IPS-18a (cell line): ENCODE measurements around the gene CHAF1A.

Experiments used
- H3K27ac ChIP-seq: one replicate; pipeline ENCODE4 v1.5.1; 2013; ENCODE audit warnings: low read length
- H3K27me3 ChIP-seq: one replicate; pipeline ENCODE4 v1.6.1; 2013; ENCODE audit warnings: mild to moderate bottlenecking, low read length; ENCODE audit not compliant: control insufficient read depth, insufficient read depth
- H3K36me3 ChIP-seq: one replicate; pipeline ENCODE4 v1.6.1; 2013; ENCODE audit warnings: low read depth, low read length; ENCODE audit not compliant: control insufficient read depth
- H3K4me1 ChIP-seq: one replicate; pipeline ENCODE4 v1.6.1; 2013; ENCODE audit warnings: low read depth, low read length; ENCODE audit not compliant: control insufficient read depth
- H3K4me3 ChIP-seq: one replicate; pipeline ENCODE4 v1.5.1; 2013; ENCODE audit warnings: low read length
- H3K9ac ChIP-seq: one replicate; pipeline ENCODE4 v1.6.1; 2013; ENCODE audit warnings: mild to moderate bottlenecking, low read length, moderate library complexity
- H3K9me3 ChIP-seq: one replicate; pipeline ENCODE4 v1.6.1; 2013; ENCODE audit warnings: low read depth, low read length; ENCODE audit not compliant: control insufficient read depth

Gene CHAF1A

DNA sequence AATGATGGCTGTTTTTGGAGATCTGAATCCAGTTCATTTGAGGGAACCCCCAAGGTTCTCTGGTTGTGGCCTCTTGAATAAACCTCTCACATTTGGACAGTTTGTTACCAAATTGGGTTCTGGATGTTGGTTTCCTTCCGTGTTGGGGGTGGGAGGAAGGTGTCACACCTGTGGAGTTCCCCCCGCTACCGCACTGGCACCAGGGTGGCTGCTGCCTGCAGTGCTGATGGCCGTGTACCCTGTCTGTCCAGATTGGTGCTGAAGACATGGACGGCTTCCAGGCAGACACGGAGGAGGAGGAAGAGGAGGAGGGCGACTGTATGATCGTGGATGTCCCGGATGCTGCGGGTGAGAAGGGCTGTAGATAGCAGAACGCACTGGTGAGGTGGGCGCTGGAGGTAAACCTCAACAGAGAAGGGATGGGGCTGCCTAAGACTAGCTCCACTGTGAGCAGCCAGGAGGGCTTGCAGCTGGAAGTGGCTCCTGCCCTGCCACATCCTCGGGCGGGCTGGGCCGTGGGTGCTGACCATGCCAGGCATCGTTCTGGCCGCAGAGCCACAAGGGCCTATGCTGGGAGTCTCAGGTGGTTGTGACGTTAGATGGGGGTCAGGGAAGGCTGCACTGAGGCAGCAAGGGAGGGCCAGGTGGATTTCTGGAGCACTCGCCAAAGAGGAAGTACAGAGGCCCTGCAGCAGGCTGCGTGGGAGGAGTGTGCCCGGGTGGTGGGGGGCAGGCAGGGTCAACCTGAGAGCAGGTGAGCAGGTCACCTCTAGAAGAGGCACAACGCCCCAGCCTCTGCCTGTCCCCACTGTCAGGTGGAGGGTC lies 39.8 kb downstream of the CHAF1A start:
- Histone ChIP-seq H3K36me3 (peaks cover 58% of the 10 kb centered on the region), H3K9ac (no peak overlapping the region), H3K27me3 (no peaks in the 10 kb centered on the region), H3K4me3 (no peak overlapping the region), H3K27ac (no peak overlapping the region), H3K9me3 (no peaks in the 10 kb centered on the region), H3K4me1 (no peaks in the 10 kb centered on the region)

GRCh38 chr19:4442819-4443146 lies 40.3 kb downstream of the CHAF1A start:
- Histone ChIP-seq H3K27me3 (no peaks in the 10 kb centered on the region), H3K4me1 (no peaks in the 10 kb centered on the region), H3K9ac (no peak overlapping the region), H3K27ac (no peak overlapping the region), H3K9me3 (no peaks in the 10 kb centered on the region), H3K4me3 (no peak overlapping the region), H3K36me3 (peaks cover 61% of the 10 kb centered on the region)

DNA sequence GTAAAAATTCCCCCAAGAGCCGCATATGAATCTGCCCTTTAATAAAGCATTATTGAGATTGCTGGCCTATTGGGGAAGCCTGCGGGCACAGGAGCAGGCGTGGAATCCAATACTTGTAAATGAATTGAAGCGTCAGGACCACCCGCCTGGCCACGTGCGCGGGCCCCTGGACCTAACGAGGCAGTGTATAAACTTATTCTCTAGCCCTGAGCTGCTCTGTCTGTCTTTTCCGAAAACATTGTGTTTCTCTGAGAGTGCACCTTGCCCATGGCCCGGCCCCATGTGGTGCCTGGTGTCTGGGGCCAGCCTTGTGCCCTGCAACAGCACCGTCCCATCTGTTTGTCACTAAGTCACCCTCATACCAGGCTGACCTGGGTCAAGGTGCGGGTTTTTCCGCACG lies 40.7 kb downstream of the CHAF1A start:
- Histone ChIP-seq H3K36me3 (peaks cover 58% of the 10 kb centered on the region), H3K4me1 (no peaks in the 10 kb centered on the region), H3K27me3 (no peaks in the 10 kb centered on the region), H3K27ac (no peak overlapping the region), H3K9me3 (no peaks in the 10 kb centered on the region), H3K4me3 (no peak overlapping the region), H3K9ac (no peak overlapping the region)

DNA sequence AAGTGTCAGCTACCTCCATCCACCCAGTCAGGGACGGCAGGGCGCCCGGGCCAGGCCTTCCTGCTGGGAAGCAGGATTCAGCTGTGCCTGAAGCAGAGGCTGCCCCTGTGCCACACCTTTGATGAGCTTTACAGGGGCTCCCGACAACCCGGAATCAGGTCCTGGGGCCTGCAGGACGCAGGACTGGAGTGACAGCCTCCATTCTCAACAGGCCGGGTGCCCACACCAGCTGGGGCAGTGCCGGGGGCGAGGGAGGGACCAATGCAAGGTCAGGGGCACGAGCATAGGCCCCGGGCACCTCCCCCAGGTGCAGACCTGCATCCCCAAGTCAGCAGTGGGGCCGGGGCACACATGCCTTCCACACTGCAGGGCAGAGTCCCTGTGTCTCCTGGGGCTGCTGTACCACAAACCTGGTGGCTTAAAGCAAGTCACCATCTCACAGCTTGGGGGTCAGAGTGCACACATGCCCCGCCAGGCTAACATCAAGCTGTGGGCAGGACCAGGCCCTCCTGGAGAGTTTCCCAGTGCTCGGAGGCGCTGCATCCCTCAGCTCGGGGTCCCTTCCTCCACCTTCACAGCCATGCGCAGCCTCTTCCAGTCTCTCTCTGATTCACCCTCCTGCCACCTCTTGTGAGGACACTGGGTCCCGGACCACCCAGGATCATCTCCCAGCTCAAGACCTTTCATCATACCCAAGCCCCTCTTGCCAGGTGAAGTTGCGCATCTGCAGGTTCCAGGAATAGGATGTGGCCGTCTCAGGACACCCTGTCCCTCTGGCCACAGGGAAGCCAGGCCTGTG lies 41.7 kb downstream of the CHAF1A start:
- Histone ChIP-seq H3K9ac (no peak overlapping the region), H3K27me3 (no peaks in the 10 kb centered on the region), H3K9me3 (no peaks in the 10 kb centered on the region), H3K4me3 (no peak overlapping the region), H3K4me1 (no peaks in the 10 kb centered on the region), H3K36me3 (peaks cover 54% of the 10 kb centered on the region), H3K27ac (no peak overlapping the region)

- no peak overlapping the region for H3K4me3 ChIP-seq
- H3K4me1 ChIP-seq = no peaks in the 10 kb centered on the region
- H3K36me3 ChIP-seq = peaks cover 45% of the 10 kb centered on the region
- H3K27me3 ChIP-seq = no peaks in the 10 kb centered on the region
- H3K9ac ChIP-seq = no peak overlapping the region
- H3K9me3 ChIP-seq = no peaks in the 10 kb centered on the region
- H3K27ac ChIP-seq = no peak overlapping the region
Observed at GRCh38 chr19:4444765-4445741, 42.6 kb downstream of the CHAF1A start.

DNA sequence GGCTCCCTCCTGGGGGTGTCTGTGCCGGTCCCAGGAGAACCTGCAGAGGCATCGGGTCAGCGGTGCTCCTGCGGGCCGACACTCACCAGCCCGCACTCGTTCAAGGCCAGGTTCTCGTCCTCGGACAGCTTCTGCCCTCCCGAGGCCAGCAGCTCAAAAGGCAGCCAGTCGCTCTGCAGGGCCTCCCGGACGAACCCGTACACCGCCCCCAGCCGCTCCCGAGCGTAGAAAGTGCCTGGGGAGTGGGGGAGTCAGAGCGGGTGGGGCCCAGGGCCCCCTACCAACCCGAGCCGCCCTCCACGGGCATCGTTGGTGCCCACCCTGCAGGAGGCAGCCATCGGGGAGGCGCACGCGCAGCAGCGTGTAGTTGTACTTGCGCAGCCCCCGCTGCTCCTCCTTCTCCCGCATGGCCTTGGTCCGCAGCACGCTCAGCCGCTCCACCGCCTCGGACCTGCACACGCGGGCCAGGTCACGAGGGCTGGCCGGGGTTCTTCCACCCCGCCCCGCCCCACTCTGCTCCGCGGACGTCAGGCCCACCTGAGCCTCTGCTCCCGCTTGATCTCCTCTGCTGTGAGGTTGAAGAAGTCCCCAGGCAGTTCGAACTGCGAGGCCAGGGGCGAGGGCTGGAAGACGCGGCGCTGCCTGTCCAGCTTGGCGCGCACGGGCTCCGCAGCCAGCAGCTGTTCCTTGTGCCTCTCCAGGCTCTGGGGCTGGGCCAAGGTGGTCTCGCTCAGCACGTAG lies 43.7 kb downstream of the CHAF1A start:
- Histone ChIP-seq H3K4me1 (no peaks in the 10 kb centered on the region), H3K36me3 (peaks cover 37% of the 10 kb centered on the region), H3K27me3 (no peaks in the 10 kb centered on the region), H3K9me3 (no peaks in the 10 kb centered on the region), H3K4me3 (no peak overlapping the region), H3K27ac (no peak overlapping the region), H3K9ac (no peak overlapping the region)

GRCh38 chr19:4446704-4447200 lies 44.3 kb downstream of the CHAF1A start:
- no peaks in the 10 kb centered on the region for H3K27me3 ChIP-seq
- no peaks in the 10 kb centered on the region for H3K4me1 ChIP-seq
- no peak overlapping the region for H3K27ac ChIP-seq
- H3K4me3 ChIP-seq = no peak overlapping the region
- no peaks in the 10 kb centered on the region for H3K9me3 ChIP-seq
- no peak overlapping the region for H3K9ac ChIP-seq
- peaks cover 38% of the 10 kb centered on the region for H3K36me3 ChIP-seq

GRCh38 chr19:4447327-4448146 lies 45.1 kb downstream of the CHAF1A start:
- Histone ChIP-seq H3K4me1 (no peaks in the 10 kb centered on the region), H3K9ac (no peak overlapping the region), H3K27ac (no peak overlapping the region), H3K4me3 (no peak overlapping the region), H3K9me3 (no peaks in the 10 kb centered on the region), H3K36me3 (peaks cover 35% of the 10 kb centered on the region), H3K27me3 (no peaks in the 10 kb centered on the region)

DNA sequence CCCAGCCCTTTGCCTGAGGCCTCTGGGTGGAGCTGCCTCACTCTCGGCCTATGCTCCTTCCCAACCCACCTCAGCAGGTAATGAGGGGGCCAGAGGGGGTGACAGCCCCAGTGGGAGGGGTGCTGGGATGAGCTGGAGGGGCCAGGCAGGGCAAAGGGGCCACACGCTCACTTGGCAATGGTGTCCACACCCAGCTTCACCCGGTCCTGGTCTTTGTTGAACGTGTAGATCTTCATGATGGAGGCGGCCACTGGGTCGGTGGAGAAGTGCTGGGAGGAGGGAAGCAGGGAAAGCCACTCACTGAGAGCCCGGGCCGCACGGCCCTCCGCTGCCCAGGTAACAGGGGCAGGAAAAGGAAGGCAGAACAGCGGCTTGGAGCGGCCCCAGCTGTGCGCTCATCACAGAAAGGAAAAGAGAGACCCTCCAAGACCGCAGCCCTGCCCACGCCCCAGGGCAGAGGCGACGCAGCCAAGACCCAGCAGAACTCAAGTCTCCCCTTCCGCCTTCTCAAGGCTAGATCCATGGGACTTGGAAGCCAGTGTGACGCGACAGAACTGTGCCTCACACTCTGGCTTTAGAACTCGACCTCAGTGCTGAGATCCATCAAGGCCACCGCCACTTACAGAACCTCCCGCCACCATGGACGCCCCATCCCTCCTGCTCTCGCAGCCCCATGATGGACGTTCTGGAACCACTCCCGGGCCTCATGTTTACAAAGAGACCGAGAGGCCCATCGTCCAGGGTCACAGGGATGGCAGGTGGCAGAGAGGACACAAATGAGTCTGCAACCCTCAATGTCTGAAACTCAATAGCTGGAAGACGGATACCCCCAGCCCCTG lies 45.9 kb downstream of the CHAF1A start:
- H3K9ac ChIP-seq = no peak overlapping the region
- H3K4me1 ChIP-seq = no peaks in the 10 kb centered on the region
- H3K36me3 ChIP-seq = peaks cover 31% of the 10 kb centered on the region
- H3K4me3 ChIP-seq = no peak overlapping the region
- H3K9me3 ChIP-seq = no peaks in the 10 kb centered on the region
- no peaks in the 10 kb centered on the region for H3K27me3 ChIP-seq
- no peak overlapping the region for H3K27ac ChIP-seq
